HEK293 (cell line): Measurements from ENCODE around the gene TEAD2.

Experiments used
- CTCF ChIA-PET: fragments of 350-600 bp; formaldehyde crosslinking; extraction: SDS; loops from one replicate; lab custom pipeline; 2021; ENCODE audit warnings: antibody characterized with exemption; lab: Yijun Ruan, JAX
- POLR2A ChIA-PET: fragments of 300-600 bp; formaldehyde crosslinking; extraction: SDS; loops from one replicate; lab custom pipeline; 2020; ENCODE audit warnings: antibody characterized with exemption, inconsistent platforms; lab: Yijun Ruan, JAX
- H3K27ac ChIP-seq: fragments of 200-500 bp; sonication (Bioruptor generic); 2 replicates; pipeline ENCODE4 v1.5.1; 2014; ENCODE audit warnings: low read depth, low read length, control low read depth, inconsistent platforms; ENCODE audit errors: extremely low read depth
- H3K36me3 ChIP-seq, 2 experiments: fragments of 200-500 bp in 1 of 2; sonication (Bioruptor generic) in 1 of 2; 1 replicate in 1 of 2; 2 replicates in 1 of 2; pipeline ENCODE4 v1.5.1; 2014 to 2017; ENCODE audit warnings: inconsistent platforms in 2 of 2, low read length in 2 of 2; ENCODE audit not compliant: control insufficient read depth in 2 of 2, insufficient read depth in 1 of 2
- H3K4me1 ChIP-seq: fragments of 200-500 bp; sonication (Bioruptor generic); 2 replicates; pipeline ENCODE4 v1.5.1; 2014; ENCODE audit warnings: mild to moderate bottlenecking, low read length, inconsistent platforms; ENCODE audit not compliant: control insufficient read depth, insufficient read depth
- H3K4me3 ChIP-seq: 2 replicates; pipeline ENCODE4 v1.5.1; 2011; ENCODE audit warnings: low read depth, mild to moderate bottlenecking, control low read depth, low read length, moderate library complexity
- H3K9me3 ChIP-seq: fragments of 200-500 bp; sonication (Bioruptor generic); 2 replicates; pipeline ENCODE4 v1.5.1; 2014; ENCODE audit warnings: low read depth, low read length, inconsistent platforms; ENCODE audit not compliant: control insufficient read depth, insufficient read depth
- AEBP2 ChIP-seq: fragments of 450-650 bp; formaldehyde crosslinking; IDR thresholded peaks from 2 replicates; pipeline ENCODE4 v1.5.1; 2016; ENCODE audit warnings: missing biosample characterization, missing genetic modification characterization, borderline replicate concordance
- EGR2 ChIP-seq: fragments of 450-650 bp; formaldehyde crosslinking; IDR thresholded peaks from 2 replicates; pipeline ENCODE4 v1.5.1; 2016; ENCODE audit warnings: low read depth, missing biosample characterization, missing genetic modification characterization
- GLI2 ChIP-seq: fragments of 450-650 bp; formaldehyde crosslinking; IDR thresholded peaks from 2 replicates; pipeline ENCODE4; 2017; ENCODE audit warnings: missing biosample characterization, missing genetic modification characterization, low read depth, borderline replicate concordance
- HOXC10 ChIP-seq: sonication (generic); formaldehyde crosslinking; IDR thresholded peaks from 2 replicates; pipeline ENCODE4 v1.8.1; 2023; ENCODE audit warnings: mild to moderate bottlenecking, missing genetic modification reagents
- TRIM28 ChIP-seq: IDR thresholded peaks from 2 replicates; pipeline ENCODE4 v1.6.1; 2011; ENCODE audit warnings: low read length, control low read depth, borderline replicate concordance
- TSHZ1 ChIP-seq: fragments of 450-650 bp; formaldehyde crosslinking; IDR thresholded peaks from 2 replicates; pipeline ENCODE4 v1.5.1; 2016; ENCODE audit warnings: missing biosample characterization, missing genetic modification characterization, borderline replicate concordance
- ZBTB11 ChIP-seq: fragments of 450-650 bp; formaldehyde crosslinking; conservative IDR thresholded peaks from 2 replicates; pipeline ENCODE4 v1.5.1; 2016; ENCODE audit warnings: low read depth, missing biosample characterization, missing genetic modification characterization
- ZBTB21 ChIP-seq: fragments of 450-650 bp; formaldehyde crosslinking; IDR thresholded peaks from 2 replicates; pipeline ENCODE4 v1.5.1; 2017; ENCODE audit warnings: missing biosample characterization, missing genetic modification characterization
- ZBTB26 ChIP-seq: fragments of 450-650 bp; formaldehyde crosslinking; optimal IDR thresholded peaks from 2 replicates; pipeline ENCODE3; 2016; ENCODE audit warnings: missing biosample characterization, mild to moderate bottlenecking, missing genetic modification characterization
- ZBTB44 ChIP-seq: fragments of 450-650 bp; IDR thresholded peaks from 2 replicates; pipeline ENCODE4 v1.5.1; 2018; ENCODE audit warnings: missing biosample characterization, mild to moderate bottlenecking, missing genetic modification characterization
- ZFP37 ChIP-seq: fragments of 450-650 bp; formaldehyde crosslinking; IDR thresholded peaks from 2 replicates; pipeline ENCODE4 v1.5.1; 2016; ENCODE audit warnings: missing biosample characterization, missing genetic modification characterization
- ZNF19 ChIP-seq: fragments of 450-650 bp; formaldehyde crosslinking; IDR thresholded peaks from 2 replicates; pipeline ENCODE4; 2016; ENCODE audit warnings: missing biosample characterization, missing genetic modification characterization, low read depth
- ZNF223 ChIP-seq: fragments of 450-650 bp; formaldehyde crosslinking; IDR thresholded peaks from 2 replicates; pipeline ENCODE4 v1.5.1; 2016; ENCODE audit warnings: missing biosample characterization, missing genetic modification characterization
- ZNF23 ChIP-seq: fragments of 450-650 bp; formaldehyde crosslinking; IDR thresholded peaks from 2 replicates; pipeline ENCODE4 v1.5.1; 2016; ENCODE audit warnings: missing biosample characterization, missing genetic modification characterization, borderline replicate concordance
- ZNF266 ChIP-seq: fragments of 450-650 bp; formaldehyde crosslinking; IDR thresholded peaks from 2 replicates; pipeline ENCODE4 v1.5.1; 2016; ENCODE audit warnings: missing biosample characterization, missing genetic modification characterization, low read depth
- ZNF311 ChIP-seq: fragments of 450-650 bp; formaldehyde crosslinking; IDR thresholded peaks from 2 replicates; pipeline ENCODE4 v1.5.1; 2017; ENCODE audit warnings: missing biosample characterization, missing genetic modification characterization, borderline replicate concordance
- ZNF341 ChIP-seq: fragments of 450-650 bp; formaldehyde crosslinking; IDR thresholded peaks from 2 replicates; pipeline ENCODE4; 2016; ENCODE audit warnings: low read depth, missing biosample characterization, missing genetic modification characterization
- ZNF37A ChIP-seq: fragments of 450-650 bp; IDR thresholded peaks from 2 replicates; pipeline ENCODE4 v1.5.1; 2018; ENCODE audit warnings: missing biosample characterization, missing genetic modification characterization
- ZNF433 ChIP-seq: fragments of 450-650 bp; formaldehyde crosslinking; IDR thresholded peaks from 2 replicates; pipeline ENCODE4 v1.5.1; 2016; ENCODE audit warnings: missing biosample characterization, missing genetic modification characterization, low read depth
- ZNF548 ChIP-seq: fragments of 450-650 bp; formaldehyde crosslinking; IDR thresholded peaks from 2 replicates; pipeline ENCODE4 v1.5.1; 2016; ENCODE audit warnings: missing biosample characterization, missing genetic modification characterization
- ZNF626 ChIP-seq: fragments of 450-650 bp; sonication (Bioruptor Pico); formaldehyde crosslinking; IDR thresholded peaks from 2 replicates; pipeline ENCODE4 v1.5.1; 2018; ENCODE audit warnings: missing biosample characterization, missing genetic modification characterization, inconsistent platforms
- ZNF629 ChIP-seq: fragments of 450-650 bp; formaldehyde crosslinking; IDR thresholded peaks from 2 replicates; pipeline ENCODE4 v1.5.1; 2017; ENCODE audit warnings: missing biosample characterization, missing genetic modification characterization
- ZNF664 ChIP-seq: fragments of 450-650 bp; formaldehyde crosslinking; IDR thresholded peaks from 2 replicates; pipeline ENCODE4 v1.5.1; 2016; ENCODE audit warnings: missing biosample characterization, missing genetic modification characterization
- ZNF701 ChIP-seq: fragments of 450-650 bp; formaldehyde crosslinking; IDR thresholded peaks from 2 replicates; pipeline ENCODE4 v1.5.1; 2016; ENCODE audit warnings: missing biosample characterization, missing genetic modification characterization
- ZNF707 ChIP-seq: fragments of 450-650 bp; formaldehyde crosslinking; IDR thresholded peaks from 2 replicates; pipeline ENCODE4 v1.5.1; 2016; ENCODE audit warnings: missing biosample characterization, missing genetic modification characterization
- ZSCAN16 ChIP-seq: fragments of 450-650 bp; formaldehyde crosslinking; IDR thresholded peaks from 2 replicates; pipeline ENCODE4 v1.5.1; 2016; ENCODE audit warnings: missing biosample characterization, missing genetic modification characterization

TEAD2 gene

GRCh38 chr19:49366110-49366509 is 3.9 kb upstream of the TEAD2 start (continued):
- TF ChIP-seq ZNF223 (tag by site-specific recombination) (no peak), ZSCAN16 (tag by site-specific recombination) (no peak), ZNF23 (tag by site-specific recombination) (no peak), TSHZ1 (no peak), ZNF629 (tag by site-specific recombination) (no peak), ZNF433 (tag by site-specific recombination) (no peak), ZNF626 (tag by site-specific recombination) (no peak), TRIM28 (no peak), ZBTB11 (tag by site-specific recombination) (no peak)

- CTCF ChIA-PET: no interaction called here
- Histone ChIP-seq H3K27ac (peak overlapping the region; percentile 52; the same call in 1 of the 2 replicates), H3K36me3 (peaks cover 1 to 5% of the 10 kb centered on the region in 2 experiments; a peak in 2 of 3 replicates), H3K4me1 (peaks cover 14% of the 10 kb centered on the region), H3K9me3 (no peaks in the 10 kb centered on the region), H3K4me3 (peak overlapping the region; percentile 8)
- POLR2A ChIA-PET: interaction anchor here (0.7 kb wide), 1 partner anchor 339 kb away, joined by 3 read pairs; no protein-coding TSS in a partner anchor
- TF ChIP-seq ZNF311 (tag by site-specific recombination): no peak
- no peak for TF ChIP-seq HOXC10 (CRISPR knock-in tag)
- no peak for TF ChIP-seq ZNF548 (tag by site-specific recombination)
- TF ChIP-seq ZNF19: no peak
- no peak for TF ChIP-seq ZNF266 (tag by site-specific recombination)
- TF ChIP-seq ZFP37 (tag by site-specific recombination): no peak
- TF ChIP-seq ZBTB26 (tag by site-specific recombination): no peak
- TF ChIP-seq ZNF37A: no peak
- TF ChIP-seq ZNF707 (tag by site-specific recombination): no peak
- TF ChIP-seq EGR2 (tag by site-specific recombination): 0 out of 2 replicates have a peak, but pooled peaks have one; percentile 11
- no peak for TF ChIP-seq ZNF701 (tag by site-specific recombination)
- TF ChIP-seq GLI2 (tag by site-specific recombination): no peak
- TF ChIP-seq AEBP2 (tag by site-specific recombination): no peak
- TF ChIP-seq ZNF341 (tag by site-specific recombination): no peak
- TF ChIP-seq ZBTB21 (tag by site-specific recombination): peak; percentile 14; the same call in 1 of the 2 replicates
- TF ChIP-seq ZBTB44: no peak
- TF ChIP-seq ZNF664 (tag by site-specific recombination): no peak
Observed at GRCh38 chr19:49364083-49364737, 2.0 kb upstream of the TEAD2 start.
